ENCODE data around the gene ZFHX3.

Gene ZFHX3

DNA sequence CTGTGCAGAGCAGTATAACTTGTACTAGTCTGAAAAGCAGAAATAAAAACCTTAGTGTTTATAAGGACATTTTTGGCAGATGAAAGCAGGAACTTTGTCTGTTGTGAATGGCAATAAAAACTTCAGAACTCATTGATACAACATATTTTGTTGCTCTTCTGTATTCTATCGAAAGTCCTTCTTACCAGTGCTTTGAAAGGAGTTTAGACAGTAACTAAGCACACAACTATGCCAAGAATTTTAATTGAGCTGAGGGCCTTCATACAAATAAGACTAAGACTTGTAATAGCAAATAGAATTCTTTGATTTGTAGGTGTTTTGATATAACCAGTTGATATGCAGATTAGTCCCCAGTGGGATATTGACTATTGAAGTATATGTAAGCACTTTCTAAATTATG is 308.4 kb downstream of the ZFHX3 start:
- Mint-ChIP-seq H3K36me3 (peaks cover 3 to 12% of the 10 kb centered on the region in 2 donors), H3K4me1 (peaks cover 5 to 9% of the 10 kb centered on the region in 2 donors), H3K27ac (no peak overlapping the region), H3K27me3 (no peaks in the 10 kb centered on the region), H3K9me3 (peaks cover 0 to 2% of the 10 kb centered on the region in 2 donors), H3K4me3 (no peak overlapping the region)
- DNase-seq: no peak
- no peak for ATAC-seq (replicated peaks)

DNA sequence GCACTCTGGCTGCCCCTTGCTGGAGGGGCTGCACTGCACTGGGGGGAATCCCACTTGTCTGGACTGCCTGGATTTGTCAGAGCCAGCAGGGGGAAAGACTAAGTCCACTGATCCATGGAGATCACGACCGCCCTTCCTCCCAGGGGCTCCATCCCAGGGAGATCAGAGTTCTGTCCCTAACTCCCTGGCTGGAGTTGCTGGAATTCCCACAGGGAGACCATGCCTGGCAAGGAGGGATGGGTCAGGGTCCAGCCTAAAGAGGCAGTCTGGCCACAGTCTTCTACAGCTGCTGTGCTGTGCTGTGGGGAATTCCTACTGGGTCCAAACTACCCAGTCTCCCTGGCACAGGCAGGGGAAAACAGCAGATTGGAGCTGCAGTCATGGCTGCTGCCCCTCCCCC is 311.9 kb downstream of the ZFHX3 start:
- no peak for ATAC-seq (replicated peaks)
- Mint-ChIP-seq H3K4me1 (peaks cover 0 to 2% of the 10 kb centered on the region in 2 donors), H3K9me3 (peaks cover 8 to 11% of the 10 kb centered on the region in 2 donors), H3K36me3 (peaks cover 11 to 27% of the 10 kb centered on the region in 2 donors), H3K4me3 (no peak overlapping the region), H3K27ac (no peak overlapping the region), H3K27me3 (no peaks in the 10 kb centered on the region)
- no peak for DNase-seq
